Measurements from ENCODE around the gene SPINT4. TPM values are rescaled to one million over a fixed set of nuclear protein-coding genes. Genes with fewer than 3 reads are reported as not detected.
"Not testable (repeated sequence)": the region's sequence is repeated elsewhere in the genome, so short reads cannot be mapped to it uniquely, and the experiment has no call there.

Gene SPINT4
- total RNA-seq, 2 donors from 2014 or later: not detected

DNA sequence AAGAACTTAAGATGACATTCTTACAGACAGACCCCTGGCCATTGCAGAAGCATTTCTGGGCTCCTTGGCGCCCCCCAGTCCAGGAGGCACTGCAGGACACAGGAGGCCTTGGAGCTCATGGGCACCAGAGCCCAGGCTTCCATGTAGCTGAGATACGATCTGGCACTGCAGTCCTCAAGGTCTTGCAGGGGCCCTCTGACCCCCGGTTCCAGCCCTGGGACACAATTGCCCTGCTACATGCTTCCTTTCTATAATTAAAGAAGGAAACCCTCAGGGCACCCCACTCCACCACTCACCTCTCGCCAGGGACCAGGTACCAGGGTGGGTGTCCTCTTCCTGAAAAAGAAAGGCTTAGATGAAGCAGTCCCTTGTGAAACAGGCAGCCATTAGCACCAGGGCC, 35.9 kb downstream of the SPINT4 start:
- DNase-seq: no peak
- Histone ChIP-seq H3K4me1 (ENCODE audit: control insufficient read depth, insufficient read depth, low read length) (no peaks in the 10 kb centered on the region), H3K9me3 (ENCODE audit: control insufficient read depth, low read length) (peaks cover 72% of the 10 kb centered on the region), H3K27ac (ENCODE audit: low read depth, low read length) (no peak overlapping the region), H3K27me3 (ENCODE audit: control insufficient read depth, insufficient read depth, low read length, poor library complexity, severe bottlenecking) (no peaks in the 10 kb centered on the region), H3K9ac (ENCODE audit: extremely low read depth, low read length, poor library complexity, severe bottlenecking) (no peak overlapping the region), H3K4me3 (ENCODE audit: low read length) (peak overlapping the region; percentile 60), H3K36me3 (ENCODE audit: control insufficient read depth, insufficient read depth, low read length) (no peaks in the 10 kb centered on the region)
- 97 to 100% methylated on average over 2 to 4 of the region's 4 CpGs for WGBS, 2 experiments (ENCODE audit: insufficient coverage in 1 of 2, insufficient read length in 1 of 2)
- TF ChIP-seq, protein P1, sequence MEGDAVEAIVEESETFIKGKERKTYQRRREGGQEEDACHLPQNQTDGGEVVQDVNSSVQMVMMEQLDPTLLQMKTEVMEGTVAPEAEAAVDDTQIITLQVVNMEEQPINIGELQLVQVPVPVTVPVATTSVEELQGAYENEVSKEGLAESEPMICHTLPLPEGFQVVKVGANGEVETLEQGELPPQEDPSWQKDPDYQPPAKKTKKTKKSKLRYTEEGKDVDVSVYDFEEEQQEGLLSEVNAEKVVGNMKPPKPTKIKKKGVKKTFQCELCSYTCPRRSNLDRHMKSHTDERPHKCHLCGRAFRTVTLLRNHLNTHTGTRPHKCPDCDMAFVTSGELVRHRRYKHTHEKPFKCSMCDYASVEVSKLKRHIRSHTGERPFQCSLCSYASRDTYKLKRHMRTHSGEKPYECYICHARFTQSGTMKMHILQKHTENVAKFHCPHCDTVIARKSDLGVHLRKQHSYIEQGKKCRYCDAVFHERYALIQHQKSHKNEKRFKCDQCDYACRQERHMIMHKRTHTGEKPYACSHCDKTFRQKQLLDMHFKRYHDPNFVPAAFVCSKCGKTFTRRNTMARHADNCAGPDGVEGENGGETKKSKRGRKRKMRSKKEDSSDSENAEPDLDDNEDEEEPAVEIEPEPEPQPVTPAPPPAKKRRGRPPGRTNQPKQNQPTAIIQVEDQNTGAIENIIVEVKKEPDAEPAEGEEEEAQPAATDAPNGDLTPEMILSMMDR (conservative IDR thresholded peaks at IDR 0.05): no peak
- Mint-ChIP-seq H3K9me3 (peaks cover 37% of the 10 kb centered on the region), H3K4me3 (no peak overlapping the region), H3K27ac (no peak overlapping the region), H3K4me1 (no peaks in the 10 kb centered on the region), H3K36me3 (ENCODE audit: low read depth) (peaks cover 38% of the 10 kb centered on the region), H3K27me3 (ENCODE audit: insufficient read depth) (no peaks in the 10 kb centered on the region)

DNA sequence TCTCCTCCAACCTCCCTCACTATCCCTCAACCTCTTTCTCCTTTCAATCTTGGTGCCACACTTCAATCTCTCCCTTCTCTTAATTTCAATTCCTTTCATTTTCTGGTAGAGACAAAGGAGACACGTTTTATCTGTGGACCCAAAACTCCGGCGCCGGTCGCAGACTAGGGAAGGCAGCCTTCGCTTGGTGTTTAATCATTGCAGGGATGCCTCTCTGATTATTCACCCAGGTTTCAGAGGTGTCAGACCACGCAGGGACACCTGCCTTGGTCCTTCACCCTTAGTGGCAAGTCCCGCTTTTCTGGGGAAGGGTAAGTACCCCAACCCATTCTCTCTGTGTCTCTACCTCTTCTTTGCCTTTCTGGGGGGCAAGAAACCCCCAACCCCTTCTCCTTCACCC, 37.8 kb downstream of the SPINT4 start:
- WGBS, 2 experiments (ENCODE audit: insufficient coverage in 1 of 2, insufficient read length in 1 of 2): 79 to 97% methylated on average over 6 to 8 of the region's 8 CpGs
- H3K4me3 Mint-ChIP-seq; H3K27ac ChIP-seq (ENCODE audit: low read depth, low read length); H3K27me3 ChIP-seq (ENCODE audit: control insufficient read depth, insufficient read depth, low read length, poor library complexity, severe bottlenecking); DNase-seq; H3K4me1 ChIP-seq (ENCODE audit: control insufficient read depth, insufficient read depth, low read length); H3K9ac ChIP-seq (ENCODE audit: extremely low read depth, low read length, poor library complexity, severe bottlenecking); H3K27me3 Mint-ChIP-seq (ENCODE audit: insufficient read depth); H3K4me1 Mint-ChIP-seq; H3K36me3 ChIP-seq (ENCODE audit: control insufficient read depth, insufficient read depth, low read length); H3K27ac Mint-ChIP-seq: not testable (repeated sequence)
- Histone ChIP-seq H3K9me3 (ENCODE audit: control insufficient read depth, low read length) (peaks cover 64% of the 10 kb centered on the region), H3K4me3 (ENCODE audit: low read length) (peak overlapping the region; percentile 35)
- peaks cover 33% of the 10 kb centered on the region for H3K36me3 Mint-ChIP-seq (ENCODE audit: low read depth)
- peaks cover 24% of the 10 kb centered on the region for H3K9me3 Mint-ChIP-seq

GRCh38 chr20:45761966-45762365, 39.8 kb downstream of the SPINT4 start:
- 95 to 100% methylated on average over 8 to 12 of the region's 12 CpGs for WGBS, 2 experiments (ENCODE audit: insufficient coverage in 1 of 2, insufficient read length in 1 of 2)
- H3K4me1 Mint-ChIP-seq: peaks cover 19% of the 10 kb centered on the region
- H3K36me3 ChIP-seq (ENCODE audit: control insufficient read depth, insufficient read depth, low read length); H3K4me3 ChIP-seq (ENCODE audit: low read length); H3K9me3 Mint-ChIP-seq; DNase-seq; H3K4me3 Mint-ChIP-seq; H3K27me3 ChIP-seq (ENCODE audit: control insufficient read depth, insufficient read depth, low read length, poor library complexity, severe bottlenecking); H3K27ac ChIP-seq (ENCODE audit: low read depth, low read length); H3K9ac ChIP-seq (ENCODE audit: extremely low read depth, low read length, poor library complexity, severe bottlenecking); H3K27ac Mint-ChIP-seq; H3K4me1 ChIP-seq (ENCODE audit: control insufficient read depth, insufficient read depth, low read length); H3K27me3 Mint-ChIP-seq (ENCODE audit: insufficient read depth): not testable (repeated sequence)
- H3K36me3 Mint-ChIP-seq (ENCODE audit: low read depth): peaks cover 23% of the 10 kb centered on the region
- peaks cover 44% of the 10 kb centered on the region for H3K9me3 ChIP-seq (ENCODE audit: control insufficient read depth, low read length)

- H3K27me3 Mint-ChIP-seq (ENCODE audit: insufficient read depth); H3K4me1 ChIP-seq (ENCODE audit: control insufficient read depth, insufficient read depth, low read length); H3K9ac ChIP-seq (ENCODE audit: extremely low read depth, low read length, poor library complexity, severe bottlenecking); H3K4me3 ChIP-seq (ENCODE audit: low read length); H3K9me3 Mint-ChIP-seq; H3K36me3 ChIP-seq (ENCODE audit: control insufficient read depth, insufficient read depth, low read length); H3K27ac Mint-ChIP-seq; H3K27ac ChIP-seq (ENCODE audit: low read depth, low read length); H3K27me3 ChIP-seq (ENCODE audit: control insufficient read depth, insufficient read depth, low read length, poor library complexity, severe bottlenecking): not testable (repeated sequence)
- Mint-ChIP-seq H3K4me1 (peaks cover 27% of the 10 kb centered on the region), H3K4me3 (peak overlapping the region; percentile 27), H3K36me3 (ENCODE audit: low read depth) (peaks cover 15% of the 10 kb centered on the region)
- WGBS, 2 experiments (ENCODE audit: insufficient coverage in 1 of 2, insufficient read length in 1 of 2): 24 to 29% methylated on average over 6 to 11 of the region's 13 CpGs
- peak; percentile 55 for DNase-seq
- peaks cover 25% of the 10 kb centered on the region for H3K9me3 ChIP-seq (ENCODE audit: control insufficient read depth, low read length)
These were observed 42.6 kb downstream of the SPINT4 start for GRCh38 chr20:45764618-45765282.
